ENCODE measurements around the gene OXCT1. TPM values are rescaled to one million over a fixed set of nuclear protein-coding genes. Genes with fewer than 3 reads are reported as not detected.
"Not testable (repeated sequence)": the region's sequence is repeated elsewhere in the genome, so short reads cannot be mapped to it uniquely, and the experiment has no call there.

The OXCT1 gene
- total RNA-seq, 1 experiment from 2014 or later = 14.2 TPM

DNA sequence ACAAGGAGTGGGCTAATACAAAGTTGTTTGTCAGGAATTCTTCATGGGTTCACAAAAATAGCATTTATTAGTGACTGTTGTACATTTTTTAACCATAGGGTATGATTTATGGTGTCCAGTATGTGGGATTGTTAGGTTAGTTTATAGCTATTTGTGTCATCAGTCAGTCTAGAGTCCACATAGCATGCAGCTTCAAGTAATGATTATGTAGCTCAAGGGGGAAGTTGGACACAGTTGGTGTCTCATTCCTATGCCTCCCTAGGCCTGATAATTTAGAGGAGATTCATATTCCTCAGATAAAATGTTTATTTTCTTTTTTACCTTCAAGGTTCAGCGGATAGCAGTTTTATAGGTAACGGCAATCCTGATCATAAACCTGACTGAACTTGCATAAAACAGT is 153.8 kb downstream of the OXCT1 start:
- intact Hi-C loops (cut with micrococcal nuclease; ENCODE audit: unreplicated experiment) = no loop called here
- Mint-ChIP-seq H3K27ac (ENCODE audit: unreplicated experiment) (no peak overlapping the region), H3K36me3 (ENCODE audit: insufficient read depth, unreplicated experiment) (no peaks in the 10 kb centered on the region), H3K9me3 (ENCODE audit: low read depth, unreplicated experiment) (peaks cover 12% of the 10 kb centered on the region), H3K4me3 (ENCODE audit: low read depth, unreplicated experiment) (no peak overlapping the region), H3K27me3 (ENCODE audit: unreplicated experiment) (no peaks in the 10 kb centered on the region), H3K4me1 (ENCODE audit: low read depth, unreplicated experiment) (no peaks in the 10 kb centered on the region)
- no TSS peak for BruUV-seq (replicated peaks)
- TF ChIP-seq, protein P1, sequence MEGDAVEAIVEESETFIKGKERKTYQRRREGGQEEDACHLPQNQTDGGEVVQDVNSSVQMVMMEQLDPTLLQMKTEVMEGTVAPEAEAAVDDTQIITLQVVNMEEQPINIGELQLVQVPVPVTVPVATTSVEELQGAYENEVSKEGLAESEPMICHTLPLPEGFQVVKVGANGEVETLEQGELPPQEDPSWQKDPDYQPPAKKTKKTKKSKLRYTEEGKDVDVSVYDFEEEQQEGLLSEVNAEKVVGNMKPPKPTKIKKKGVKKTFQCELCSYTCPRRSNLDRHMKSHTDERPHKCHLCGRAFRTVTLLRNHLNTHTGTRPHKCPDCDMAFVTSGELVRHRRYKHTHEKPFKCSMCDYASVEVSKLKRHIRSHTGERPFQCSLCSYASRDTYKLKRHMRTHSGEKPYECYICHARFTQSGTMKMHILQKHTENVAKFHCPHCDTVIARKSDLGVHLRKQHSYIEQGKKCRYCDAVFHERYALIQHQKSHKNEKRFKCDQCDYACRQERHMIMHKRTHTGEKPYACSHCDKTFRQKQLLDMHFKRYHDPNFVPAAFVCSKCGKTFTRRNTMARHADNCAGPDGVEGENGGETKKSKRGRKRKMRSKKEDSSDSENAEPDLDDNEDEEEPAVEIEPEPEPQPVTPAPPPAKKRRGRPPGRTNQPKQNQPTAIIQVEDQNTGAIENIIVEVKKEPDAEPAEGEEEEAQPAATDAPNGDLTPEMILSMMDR (IDR thresholded peaks at IDR 0.05; ENCODE audit: unreplicated experiment) = no peak
- no peak for DNase-seq
- CTCF ChIA-PET = no interaction called here

DNA sequence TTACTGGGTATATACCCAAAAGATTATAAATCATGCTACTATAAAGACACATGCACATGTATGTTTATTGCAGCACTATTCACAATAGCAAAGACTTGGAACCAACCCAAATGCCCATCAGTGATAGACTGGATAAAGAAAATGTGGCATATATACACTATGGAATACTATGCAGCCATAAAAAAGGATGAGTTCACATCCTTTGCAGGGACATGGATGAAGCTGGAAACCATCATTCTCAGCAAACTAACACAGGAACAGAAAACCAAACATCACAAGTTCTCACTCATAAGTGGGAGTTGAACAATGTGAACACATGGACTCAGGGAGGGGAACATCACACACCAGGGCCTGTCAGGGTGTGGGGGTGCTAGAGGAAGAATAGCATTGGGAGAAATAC is 155.8 kb downstream of the OXCT1 start:
- H3K27ac Mint-ChIP-seq (ENCODE audit: unreplicated experiment); H3K36me3 Mint-ChIP-seq (ENCODE audit: insufficient read depth, unreplicated experiment); H3K4me1 Mint-ChIP-seq (ENCODE audit: low read depth, unreplicated experiment); CTCF ChIA-PET; H3K4me3 Mint-ChIP-seq (ENCODE audit: low read depth, unreplicated experiment); intact Hi-C loops (cut with micrococcal nuclease; ENCODE audit: unreplicated experiment); BruUV-seq (replicated peaks); DNase-seq; H3K27me3 Mint-ChIP-seq (ENCODE audit: unreplicated experiment): not testable (repeated sequence)
- peaks cover 12% of the 10 kb centered on the region for H3K9me3 Mint-ChIP-seq (ENCODE audit: low read depth, unreplicated experiment)

DNA sequence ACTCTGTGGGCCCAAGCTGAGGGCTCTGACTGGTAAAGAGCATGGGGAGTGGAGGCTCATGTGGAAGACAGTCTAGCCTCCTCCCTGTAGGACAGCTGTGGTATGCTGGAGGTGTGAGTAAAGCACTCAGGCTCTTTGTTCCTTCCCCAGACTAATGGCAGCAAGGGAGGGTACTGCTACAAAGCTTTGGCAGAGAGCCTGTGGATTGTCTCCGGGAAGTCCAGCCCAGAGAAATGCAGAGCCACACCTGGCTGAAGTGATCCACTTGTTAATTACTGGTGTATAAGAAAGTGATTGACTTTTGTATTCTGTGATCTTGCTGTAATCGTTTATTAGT is 161.7 kb downstream of the OXCT1 start:
- H3K36me3 Mint-ChIP-seq (ENCODE audit: insufficient read depth, unreplicated experiment) = no peaks in the 10 kb centered on the region
- no peak overlapping the region for H3K4me3 Mint-ChIP-seq (ENCODE audit: low read depth, unreplicated experiment)
- H3K27ac Mint-ChIP-seq (ENCODE audit: unreplicated experiment) = no peak overlapping the region
- H3K9me3 Mint-ChIP-seq (ENCODE audit: low read depth, unreplicated experiment) = peaks cover 3% of the 10 kb centered on the region
- BruUV-seq (replicated peaks) = no TSS peak
- no peaks in the 10 kb centered on the region for H3K4me1 Mint-ChIP-seq (ENCODE audit: low read depth, unreplicated experiment)
- TF ChIP-seq, protein P1 (IDR thresholded peaks at IDR 0.05; ENCODE audit: unreplicated experiment) = no peak
- CTCF ChIA-PET = no interaction called here
- no peaks in the 10 kb centered on the region for H3K27me3 Mint-ChIP-seq (ENCODE audit: unreplicated experiment)
- no peak for DNase-seq
- intact Hi-C loops (cut with micrococcal nuclease; ENCODE audit: unreplicated experiment) = loop anchor here (1.0 kb wide), 1 partner anchor 135 kb away; no protein-coding TSS in a partner anchor

DNA sequence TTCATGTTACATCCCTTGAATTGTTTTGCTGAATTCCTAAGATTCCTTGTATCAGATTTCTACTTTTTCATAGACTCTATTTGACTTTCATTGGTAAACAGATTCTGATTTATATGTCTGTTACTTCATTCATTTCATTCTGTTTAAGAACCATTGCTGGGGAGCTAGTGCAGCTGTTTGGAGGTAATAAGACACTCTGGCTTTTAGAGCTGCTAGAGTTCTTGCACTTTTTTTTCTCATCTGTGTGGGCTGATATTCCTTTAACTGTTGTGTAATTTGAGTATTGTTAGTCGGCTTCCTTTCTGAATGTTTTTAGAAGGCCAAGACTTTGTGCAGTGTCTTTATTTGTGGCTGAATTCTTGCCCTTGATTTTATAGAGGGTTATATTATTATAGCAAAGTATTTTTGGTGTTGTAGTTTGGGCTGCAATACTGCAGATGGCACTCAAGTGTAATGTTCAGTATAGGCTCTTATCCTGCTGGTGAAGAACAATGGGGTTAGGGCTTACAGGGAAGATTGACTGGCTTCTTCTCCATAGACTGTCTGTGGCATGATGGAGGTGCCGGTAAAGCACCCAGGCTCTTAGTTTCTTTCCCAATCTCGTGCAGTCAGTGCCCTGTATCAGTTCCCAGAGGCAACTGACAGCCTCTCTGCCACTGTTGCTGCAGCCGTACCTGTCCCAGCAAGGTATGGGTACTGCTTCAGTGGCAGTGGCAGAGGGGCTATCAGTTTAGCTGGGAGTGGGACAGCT is 162.2 kb downstream of the OXCT1 start:
- DNase-seq = no peak
- Mint-ChIP-seq H3K27me3 (ENCODE audit: unreplicated experiment) (no peaks in the 10 kb centered on the region), H3K4me3 (ENCODE audit: low read depth, unreplicated experiment) (no peak overlapping the region), H3K27ac (ENCODE audit: unreplicated experiment) (no peak overlapping the region), H3K9me3 (ENCODE audit: low read depth, unreplicated experiment) (no peaks in the 10 kb centered on the region), H3K4me1 (ENCODE audit: low read depth, unreplicated experiment) (no peaks in the 10 kb centered on the region), H3K36me3 (ENCODE audit: insufficient read depth, unreplicated experiment) (no peaks in the 10 kb centered on the region)
- TF ChIP-seq, protein P1 (IDR thresholded peaks at IDR 0.05; ENCODE audit: unreplicated experiment) = no peak
- CTCF ChIA-PET = interaction anchor here (0.9 kb wide), 1 partner anchor 136 kb away, joined by 5 read pairs; no protein-coding TSS in a partner anchor
- intact Hi-C loops (cut with micrococcal nuclease; ENCODE audit: unreplicated experiment) = loop anchor here (1.0 kb wide), 1 partner anchor 135 kb away; no protein-coding TSS in a partner anchor
- BruUV-seq (replicated peaks) = no TSS peak

Data from Calu3 (cell line).